BLaER1 (cell line): ENCODE measurements around the gene HLA-F.

ENCODE experiments used
- H3K27ac ChIP-seq: shearing (Covaris generic); formaldehyde crosslinking; 2 replicates; pipeline ENCODE4 v1.8.1; 2022
- H3K27me3 ChIP-seq: shearing (Covaris generic); formaldehyde crosslinking; 2 replicates; pipeline ENCODE4 v1.8.1; 2022
- H3K36me3 ChIP-seq: shearing (Covaris generic); formaldehyde crosslinking; 2 replicates; pipeline ENCODE4 v1.8.1; 2022
- H3K4me1 ChIP-seq: shearing (Covaris generic); formaldehyde crosslinking; 2 replicates; pipeline ENCODE4 v1.8.1; 2022
- H3K4me2 ChIP-seq: shearing (Covaris generic); formaldehyde crosslinking; 2 replicates; pipeline ENCODE4 v1.8.1; 2022
- H3K4me3 ChIP-seq: shearing (Covaris generic); formaldehyde crosslinking; 2 replicates; pipeline ENCODE4 v1.8.1; 2022
- H3K9ac ChIP-seq: shearing (Covaris generic); formaldehyde crosslinking; 2 replicates; pipeline ENCODE4 v1.8.1; 2022
- H3K9me3 ChIP-seq: shearing (Covaris generic); formaldehyde crosslinking; 2 replicates; pipeline ENCODE4 v1.8.1; 2022
- H4K20me1 ChIP-seq: shearing (Covaris generic); formaldehyde crosslinking; 2 replicates; pipeline ENCODE4 v1.8.1; 2022
- Cebpa-rat ChIP-seq: shearing (Covaris generic); IDR thresholded peaks from 2 replicates; pipeline ENCODE4 v1.8.1; 2022

Gene HLA-F

DNA sequence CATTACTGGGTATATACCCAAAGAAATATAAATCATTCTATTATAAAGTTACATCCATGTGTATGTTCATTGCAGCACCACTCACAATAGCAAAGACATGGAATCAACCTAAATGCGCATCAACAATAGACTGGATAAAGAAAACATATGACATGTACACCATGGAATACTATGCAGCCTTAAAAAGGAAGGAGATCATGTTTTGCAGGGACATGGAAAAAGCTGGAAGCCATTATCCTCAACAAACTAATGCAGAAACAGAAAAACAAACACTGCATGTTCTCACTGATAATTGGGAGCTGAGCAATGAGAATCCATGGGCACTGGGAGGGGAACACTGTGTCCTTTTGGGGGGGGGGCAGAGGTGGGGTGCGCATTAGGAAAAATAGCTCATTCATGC lies 53.5 kb downstream of the HLA-F start:
- Histone ChIP-seq H3K27ac (no peak overlapping the region), H3K9ac (no peak overlapping the region), H3K9me3 (peaks cover 5% of the 10 kb centered on the region; the same call in 1 of the 2 replicates), H3K36me3 (no peaks in the 10 kb centered on the region), H3K27me3 (no peaks in the 10 kb centered on the region), H3K4me1 (no peaks in the 10 kb centered on the region), H3K4me2 (no peak overlapping the region), H3K4me3 (no peak overlapping the region), H4K20me1 (no peaks in the 10 kb centered on the region)
- TF ChIP-seq Cebpa-rat: no peak
